HG03565 (cell line): ENCODE data around the gene PCTP.
A peak's percentile ranks its signal among the peaks of the same experiment; 100 is the strongest.

Source experiments
- ATAC-seq: cut with Tn5 transposase; IDR thresholded peaks from one replicate; pipeline ENCODE4 v1.9.1; 2021; ENCODE audit warnings: mild to moderate bottlenecking, moderate library complexity; ENCODE audit not compliant: unreplicated experiment

PCTP gene

DNA sequence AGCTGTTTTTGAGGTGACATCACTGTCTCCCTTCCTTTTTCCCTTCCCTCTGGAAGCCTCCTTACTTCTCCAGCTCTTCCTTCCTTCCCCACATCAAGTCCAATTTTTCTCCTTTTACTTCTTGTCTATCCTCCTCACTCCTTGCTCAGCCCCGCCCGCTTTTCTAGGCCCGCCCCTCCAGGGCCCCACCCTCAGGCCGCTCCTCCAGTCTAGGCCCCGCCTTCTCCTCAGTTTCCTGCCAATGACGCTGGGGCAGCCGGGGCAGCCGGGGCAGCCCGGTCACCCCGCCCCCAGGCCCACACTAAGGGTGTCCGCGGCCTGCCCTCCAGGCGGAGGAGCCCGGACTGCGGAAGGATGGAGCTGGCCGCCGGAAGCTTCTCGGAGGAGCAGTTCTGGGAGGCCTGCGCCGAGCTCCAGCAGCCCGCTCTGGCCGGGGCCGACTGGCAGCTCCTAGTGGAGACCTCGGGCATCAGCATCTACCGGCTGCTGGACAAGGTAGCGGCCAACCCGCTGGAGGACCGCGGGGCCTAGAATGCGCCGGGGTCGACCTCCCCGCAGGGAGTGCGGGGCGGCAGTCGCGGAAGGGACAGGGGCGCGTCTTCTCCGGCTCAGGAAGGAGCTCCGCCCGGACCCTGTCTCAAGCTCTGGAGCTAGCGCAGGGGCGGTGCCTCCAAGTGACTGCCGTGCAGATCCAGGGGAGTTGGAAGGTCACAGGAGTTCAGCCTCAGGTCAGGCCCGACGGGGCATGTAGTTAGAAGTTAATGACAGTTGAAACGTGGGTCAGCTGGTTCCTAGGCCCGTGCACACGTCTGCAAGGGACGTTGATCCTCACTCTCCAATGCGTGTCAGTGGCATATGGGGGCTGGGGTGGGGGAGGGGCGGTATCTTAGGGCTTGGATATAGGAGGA lies at the start of gene PCTP:
PCTP (plus strand) TSS at position 302 of the 908 bp plus-strand sequence; CDS start at position 355, 53 bp downstream.
- peak; percentile 98 for ATAC-seq

DNA sequence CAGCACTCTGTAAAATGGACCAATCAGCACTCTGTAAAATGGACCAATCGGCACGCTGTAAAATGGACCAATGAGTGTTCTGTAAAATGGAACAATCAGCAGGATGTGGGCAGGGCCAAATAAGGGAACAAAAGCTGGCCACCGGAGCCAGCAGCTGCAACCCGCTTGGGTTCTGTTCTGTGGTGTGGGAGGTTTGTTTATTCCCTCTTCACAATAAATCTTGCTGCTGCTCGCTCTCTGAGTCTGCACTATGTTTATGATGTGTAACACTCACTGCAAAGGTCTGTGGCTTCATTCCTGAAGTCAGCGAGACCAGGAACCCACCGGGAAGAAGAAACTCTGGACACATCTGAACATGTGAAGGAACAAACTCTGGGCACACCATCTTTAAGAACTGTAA lies 48.7 kb upstream of the PCTP start:
- ATAC-seq = no peak

GRCh38 chr17:55704401-55704800 lies 46.5 kb upstream of the PCTP start:
- ATAC-seq = no peak

GRCh38 chr17:55705847-55706246 lies 45.0 kb upstream of the PCTP start:
- ATAC-seq = peak; percentile 88

GRCh38 chr17:55706808-55707773 lies 43.8 kb upstream of the PCTP start:
- ATAC-seq = no peak

- no peak for ATAC-seq
Observed at GRCh38 chr17:55708175-55708974, 42.5 kb upstream of the PCTP start.

DNA sequence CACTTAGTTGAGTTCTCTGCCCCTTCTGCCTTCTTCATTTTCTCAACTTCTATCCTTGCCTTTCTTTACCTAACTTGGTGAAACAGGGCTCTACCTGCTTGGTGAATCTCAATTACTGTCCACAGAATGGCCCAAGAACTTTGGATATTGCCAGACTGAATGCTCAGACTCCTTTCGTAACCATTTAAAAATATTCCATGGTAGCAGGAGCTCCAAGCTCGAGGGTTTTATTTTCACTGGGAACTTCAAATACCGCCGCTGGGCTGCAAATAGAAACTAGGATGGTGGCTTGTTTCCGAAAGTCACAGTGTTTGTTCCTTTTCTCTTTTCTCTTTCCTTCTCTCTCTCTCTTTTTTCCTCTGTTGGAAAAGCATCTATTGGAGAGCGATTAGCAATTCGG lies 41.4 kb upstream of the PCTP start:
- no peak for ATAC-seq

GRCh38 chr17:55709984-55710383 lies 40.9 kb upstream of the PCTP start:
- no peak for ATAC-seq

DNA sequence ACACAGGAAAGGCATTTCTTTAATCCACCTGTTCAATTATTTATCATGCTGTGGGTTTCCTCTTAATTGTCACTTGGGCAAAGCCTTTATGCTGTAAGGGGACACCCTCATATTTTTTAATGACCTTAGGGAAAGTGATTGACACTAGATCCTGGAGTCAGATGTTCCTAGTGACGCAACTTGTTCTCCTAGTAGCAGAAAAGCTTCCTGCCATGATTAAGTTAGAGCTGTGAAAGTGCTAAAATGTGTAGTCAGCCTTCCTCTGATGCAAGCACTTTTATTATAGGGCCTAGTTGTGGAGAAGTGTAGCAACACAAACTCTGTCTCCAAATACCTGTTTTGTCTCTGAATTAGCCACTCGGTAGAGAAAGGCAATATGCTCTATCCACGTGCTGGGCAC lies 40.4 kb upstream of the PCTP start:
- no peak for ATAC-seq

GRCh38 chr17:55710829-55711496 lies 39.9 kb upstream of the PCTP start:
- no peak for ATAC-seq

GRCh38 chr17:55717432-55717831 lies 33.4 kb upstream of the PCTP start:
- no peak for ATAC-seq

- ATAC-seq = peak; percentile 60
Observed at GRCh38 chr17:55717898-55718735, 32.7 kb upstream of the PCTP start.

- ATAC-seq = no peak
Observed at GRCh38 chr17:55720919-55721836, 29.7 kb upstream of the PCTP start.

- ATAC-seq = no peak
Observed at GRCh38 chr17:55722016-55722736, 28.7 kb upstream of the PCTP start.

DNA sequence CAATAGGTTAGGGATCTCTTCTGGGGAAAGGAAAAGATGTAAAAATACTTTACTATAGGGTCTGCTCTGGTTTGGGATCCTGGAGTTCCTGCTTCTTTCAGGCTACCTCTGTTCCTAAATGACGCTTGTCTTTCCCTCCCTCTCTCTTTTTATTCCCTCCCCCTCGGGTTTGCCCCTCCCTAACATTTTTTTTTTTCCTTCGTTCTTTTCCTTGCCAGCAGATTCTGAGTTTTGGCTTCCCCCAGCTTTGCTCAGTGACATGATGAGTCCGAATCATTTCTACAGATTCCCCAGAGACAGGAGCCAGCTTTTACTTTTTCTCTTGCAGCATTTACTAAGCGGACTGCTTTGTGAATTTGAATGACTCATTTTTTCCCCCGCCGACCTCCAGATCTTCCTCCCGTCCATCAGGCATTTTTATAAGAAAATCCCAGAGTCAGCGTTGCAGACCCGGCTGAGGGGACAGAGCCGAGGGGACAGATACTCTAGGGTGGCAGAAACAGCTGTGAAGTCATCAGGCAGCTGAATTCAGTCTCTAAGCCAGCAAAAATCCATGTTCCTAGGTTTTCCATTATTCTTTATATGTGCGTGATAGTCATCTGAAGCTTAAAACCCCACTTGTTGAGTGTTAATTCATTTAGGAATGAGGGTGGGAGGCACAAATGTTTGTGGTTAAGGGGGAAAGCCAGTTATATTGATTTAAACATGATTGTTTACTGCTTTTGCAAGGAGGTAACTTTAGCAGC lies 27.9 kb upstream of the PCTP start, which contains the start of gene TMEM100:
TMEM100 (minus strand) TSS at position 123 of the 746 bp plus-strand sequence. CDS start 1,794 bp downstream, outside the sequence.
- ATAC-seq = no peak

DNA sequence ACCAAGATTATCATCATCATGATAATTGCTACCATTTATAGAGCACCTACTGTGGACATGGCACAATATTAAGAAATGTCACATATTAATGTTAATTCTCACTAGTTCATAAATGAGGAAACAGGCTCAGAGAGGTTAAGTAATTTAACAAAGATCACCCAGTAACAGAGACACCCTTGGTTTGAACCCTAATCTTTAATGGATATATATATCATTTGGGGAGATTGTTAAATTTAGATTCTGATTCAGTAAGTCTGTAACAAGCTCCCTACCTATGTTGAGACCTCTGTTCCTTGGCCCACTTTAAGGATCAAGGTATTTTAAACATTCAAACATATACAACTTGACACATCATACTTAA lies 27.4 kb upstream of the PCTP start:
- no peak for ATAC-seq

- no peak for ATAC-seq
Observed at GRCh38 chr17:55726440-55726839, 24.4 kb upstream of the PCTP start.
